GM21360 (cell line): ENCODE measurements around the gene LRP8.

Experiments
- ATAC-seq: cut with Tn5 transposase; IDR thresholded peaks from one replicate; pipeline ENCODE4 v1.9.1; 2021; ENCODE audit warnings: mild to moderate bottlenecking, moderate library complexity; ENCODE audit not compliant: unreplicated experiment

LRP8 gene

DNA sequence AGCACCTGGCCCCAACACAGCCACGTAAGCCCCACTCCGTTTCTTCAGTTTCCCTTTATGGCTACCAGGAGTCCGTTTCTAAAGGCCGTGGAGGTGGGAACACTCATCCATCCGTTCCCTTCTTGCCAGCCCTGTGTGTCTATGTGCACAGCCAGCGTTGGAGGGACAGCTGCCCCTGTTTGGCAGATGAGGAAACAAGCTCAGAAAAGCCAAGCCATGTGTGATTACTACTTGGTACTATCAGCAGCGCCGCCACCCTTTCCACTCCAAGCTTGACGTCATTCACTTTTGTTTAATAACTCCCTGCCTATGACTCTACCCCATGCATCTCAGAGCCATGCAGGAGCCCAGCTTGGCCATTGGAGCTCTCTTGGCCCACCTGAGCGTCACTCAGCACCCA lies 3.5 kb downstream of the LRP8 start:
- ATAC-seq: no peak

DNA sequence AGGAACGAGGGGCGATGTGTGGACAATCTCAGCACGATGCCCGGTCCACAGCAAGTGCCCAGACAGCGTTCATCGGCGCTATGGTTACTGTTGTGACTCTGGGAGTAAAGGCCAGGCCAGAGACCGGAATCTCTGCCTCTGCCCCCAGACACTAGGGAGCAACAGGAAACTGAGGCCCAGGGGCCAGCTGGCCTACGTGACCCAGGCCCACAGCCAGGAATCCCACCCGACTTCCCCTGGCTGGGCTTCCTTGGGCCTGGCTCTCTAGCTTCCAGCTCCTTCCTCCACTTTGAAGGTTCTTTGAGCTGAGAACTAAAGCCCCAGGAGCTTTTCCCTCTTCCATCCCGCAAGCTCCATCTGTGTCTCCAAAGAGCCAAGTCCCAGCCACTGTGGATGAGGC lies 4.6 kb downstream of the LRP8 start:
- no peak for ATAC-seq

DNA sequence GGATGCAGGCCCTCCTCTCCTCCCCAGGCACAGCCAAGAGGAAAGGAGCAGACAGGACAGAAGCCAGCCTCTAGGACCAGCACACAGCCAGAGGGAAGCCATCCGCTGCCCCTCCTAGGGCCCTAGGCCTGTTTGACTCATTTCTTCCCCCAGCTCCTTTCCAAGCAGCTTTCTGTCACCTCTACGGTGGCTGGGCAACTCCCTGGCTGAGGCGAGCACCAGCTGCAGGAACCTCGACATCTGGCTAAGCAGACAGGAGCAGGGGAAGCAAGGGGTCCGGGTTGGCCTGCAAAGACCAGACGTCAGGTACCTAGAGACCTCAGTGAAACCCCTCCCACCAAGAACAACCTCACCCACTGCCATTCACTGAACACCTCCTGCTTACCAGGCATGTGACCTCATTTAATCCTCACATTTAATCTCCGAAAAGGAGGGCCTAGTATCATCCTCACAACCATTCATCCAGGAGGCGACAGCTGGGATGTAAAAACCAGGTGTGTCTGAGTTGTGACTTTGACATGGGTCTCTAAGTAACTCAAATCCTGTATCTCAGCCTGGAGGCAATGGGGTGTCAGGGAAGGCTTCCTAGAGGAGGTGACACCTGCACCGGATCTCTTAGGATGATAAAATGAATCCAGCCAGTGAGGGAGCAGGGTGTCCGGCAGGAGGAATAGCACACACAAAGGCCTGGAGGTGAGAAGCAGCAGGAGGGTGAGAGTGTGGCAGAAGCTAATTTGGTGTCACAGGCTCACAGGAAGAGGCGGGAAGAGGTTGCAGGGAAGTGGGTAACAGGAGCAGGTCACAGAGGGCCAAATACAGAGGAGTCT lies 5.9 kb downstream of the LRP8 start:
- no peak for ATAC-seq

DNA sequence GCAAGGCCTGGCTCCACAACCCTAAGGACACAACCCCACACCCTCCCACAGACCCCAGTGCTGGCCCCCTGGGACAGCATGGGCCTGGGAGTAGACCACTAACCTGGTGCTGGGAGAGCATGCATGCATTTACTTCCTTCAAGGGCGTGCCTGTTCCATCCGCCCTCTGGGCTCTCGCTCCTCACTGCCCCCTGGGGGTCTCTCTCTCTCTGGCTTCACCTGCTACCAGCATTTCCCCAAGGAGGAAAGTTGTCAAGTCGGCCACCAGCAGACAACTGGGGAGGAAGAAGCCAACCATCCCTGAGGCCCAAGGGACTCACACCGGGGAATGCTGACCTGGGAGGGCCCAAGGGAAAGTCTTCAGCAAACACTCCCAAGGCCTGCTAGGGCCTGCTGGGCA lies 6.5 kb downstream of the LRP8 start:
- ATAC-seq: no peak

DNA sequence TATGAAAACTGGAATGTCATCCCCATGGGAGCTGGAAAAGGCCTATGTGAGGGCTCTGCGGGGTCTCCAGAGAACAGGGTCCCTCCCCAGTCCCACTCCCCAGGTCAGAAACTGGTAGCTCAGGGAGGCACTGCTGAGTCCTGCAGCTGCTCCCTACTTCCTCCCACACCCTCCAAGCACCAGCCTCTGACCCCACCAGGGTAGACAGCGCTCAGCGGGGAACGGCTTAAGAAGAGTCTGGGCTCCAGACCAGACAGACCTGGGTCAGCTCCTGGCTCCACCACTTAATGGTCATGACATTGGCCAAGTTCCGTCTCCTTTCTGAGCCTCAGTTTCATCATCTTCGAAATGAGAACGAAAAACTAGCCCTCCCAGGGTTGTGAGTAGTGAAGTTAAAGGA lies 7.2 kb downstream of the LRP8 start:
- no peak for ATAC-seq

DNA sequence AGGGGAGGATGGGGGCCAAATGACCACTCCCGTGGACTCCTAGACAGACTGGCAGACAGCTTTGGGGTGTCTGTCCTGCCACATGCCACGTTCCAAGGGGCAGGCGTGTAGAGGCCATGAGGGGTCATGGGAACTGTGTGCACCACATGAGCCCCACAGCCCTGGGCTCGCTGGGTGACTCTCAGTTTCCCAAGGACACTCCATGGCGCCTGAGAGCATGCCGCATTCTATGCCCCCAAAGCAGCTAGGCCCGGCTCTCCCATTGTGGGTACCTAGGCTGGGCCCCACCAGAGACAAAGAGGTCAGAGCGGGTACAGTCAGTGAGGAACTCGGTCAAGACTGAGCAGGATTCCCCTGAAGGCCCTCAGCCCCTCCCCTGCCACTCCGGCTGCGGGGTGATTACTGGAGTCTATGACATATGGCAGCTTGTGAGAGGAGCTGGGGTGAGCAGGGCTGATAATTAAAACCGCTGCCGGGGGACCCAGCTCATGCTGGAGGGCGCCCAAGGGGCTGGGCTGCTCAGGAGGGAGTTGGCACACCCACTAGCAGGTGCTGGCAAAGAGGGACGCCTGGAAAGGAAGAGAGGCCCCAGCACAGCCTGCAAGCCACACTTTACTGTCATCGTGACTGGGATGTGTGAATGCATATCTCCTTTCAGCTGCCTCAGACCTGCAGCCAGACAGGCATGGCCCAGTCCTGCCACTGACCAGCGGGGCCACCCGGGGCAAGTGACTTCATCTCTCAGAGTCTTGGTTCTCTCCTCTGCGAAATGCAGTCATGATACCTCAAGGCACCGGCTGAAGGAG lies 8.4 kb downstream of the LRP8 start:
- ATAC-seq: no peak

DNA sequence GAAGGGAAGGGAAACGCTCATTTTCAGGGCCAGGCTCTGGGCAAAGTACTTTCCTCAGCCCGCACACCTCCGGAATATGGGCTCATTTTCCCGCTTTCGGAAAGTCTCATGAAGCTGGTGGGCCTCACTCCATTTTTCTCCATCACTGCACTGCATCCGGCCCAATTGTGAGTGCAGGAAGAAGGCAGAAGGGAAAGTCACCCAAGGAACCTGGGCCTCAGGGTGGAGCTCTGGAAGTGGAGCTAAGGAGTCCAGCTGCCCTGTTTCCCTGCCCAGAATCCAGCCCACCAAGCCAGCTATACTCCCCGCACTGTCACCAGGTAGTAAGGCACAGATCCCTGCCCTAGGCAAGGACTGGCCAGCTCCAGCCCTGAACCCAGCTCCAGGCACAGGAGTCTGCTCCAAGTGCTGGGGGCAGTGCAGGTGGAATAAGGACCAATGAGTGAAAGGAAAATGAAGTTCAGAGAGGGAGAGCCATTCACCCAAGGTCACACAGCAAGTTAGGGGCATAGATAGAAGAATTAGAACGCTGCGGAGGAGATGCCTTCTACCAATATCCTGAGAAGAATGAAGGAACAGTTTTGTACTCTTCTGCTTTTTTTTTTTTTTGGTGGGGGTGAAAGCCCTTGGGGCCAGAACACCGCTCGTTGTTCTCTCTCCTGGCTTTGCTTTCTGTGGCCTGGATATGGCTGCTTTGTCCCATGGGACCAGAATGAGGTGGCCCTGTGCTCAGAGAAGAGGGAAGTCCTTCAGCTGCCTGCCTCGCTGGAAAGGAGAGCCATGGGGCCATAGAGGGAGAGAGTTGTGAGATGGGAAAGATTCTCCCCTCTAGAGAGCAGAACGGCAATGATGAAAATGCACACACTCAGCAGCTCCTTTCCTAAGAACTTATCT lies 10.0 kb downstream of the LRP8 start:
- no peak for ATAC-seq

DNA sequence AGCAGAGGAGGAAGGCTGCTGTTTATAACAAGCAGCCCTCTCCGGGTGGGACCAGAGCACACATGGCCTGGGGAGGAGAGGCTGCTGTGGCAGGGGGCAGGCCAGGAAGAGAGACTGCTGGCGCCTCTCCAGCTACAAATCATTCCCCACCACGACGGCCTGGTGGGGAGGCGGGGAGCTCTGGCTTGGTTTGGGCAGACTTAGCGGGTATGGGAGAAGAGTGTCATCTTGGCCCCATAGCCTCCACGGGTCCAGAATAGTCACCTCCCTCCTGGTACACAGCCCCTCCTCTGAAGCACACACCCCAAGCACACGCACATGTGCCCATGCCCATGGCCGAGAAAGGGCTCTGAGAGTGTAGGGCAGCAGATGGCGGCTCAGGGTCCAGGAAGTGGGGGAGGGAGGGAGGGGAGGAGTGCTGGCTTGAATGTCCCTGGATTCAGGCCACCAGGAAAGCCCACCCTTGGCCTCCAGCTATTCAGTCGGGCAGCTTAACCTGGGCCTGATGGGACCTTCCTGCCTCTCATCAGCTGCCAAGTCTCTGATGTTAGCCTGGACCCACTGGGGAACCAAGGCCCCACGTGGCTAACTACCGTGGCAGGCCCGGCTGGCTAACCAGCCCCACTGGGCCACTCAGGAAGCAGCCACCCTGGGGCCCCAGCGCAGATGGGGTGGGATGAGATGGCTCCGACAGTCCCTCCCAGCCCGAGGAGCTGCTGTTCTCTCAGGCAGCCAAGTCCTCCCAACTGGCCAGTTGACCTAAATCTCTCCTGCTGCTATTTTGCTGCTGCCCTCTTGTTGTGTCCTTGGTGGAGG lies 10.9 kb downstream of the LRP8 start:
- no peak for ATAC-seq

DNA sequence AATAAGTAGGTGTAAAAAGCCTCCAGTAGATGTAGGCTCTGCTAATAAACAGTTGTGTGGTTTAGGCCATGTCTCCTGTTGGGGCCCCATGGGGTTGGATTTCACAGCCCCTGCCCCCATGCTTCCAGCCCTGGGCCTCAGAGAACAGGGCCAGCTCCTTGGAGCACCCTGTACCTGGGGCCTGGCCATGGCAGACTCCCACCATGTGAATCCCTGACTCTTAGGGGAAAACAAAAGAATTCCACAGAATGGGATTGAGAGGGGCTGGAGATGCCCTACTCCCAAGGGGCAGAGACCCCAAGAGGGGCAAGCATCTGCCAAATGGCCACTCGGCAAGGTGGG lies 11.5 kb downstream of the LRP8 start:
- no peak for ATAC-seq

DNA sequence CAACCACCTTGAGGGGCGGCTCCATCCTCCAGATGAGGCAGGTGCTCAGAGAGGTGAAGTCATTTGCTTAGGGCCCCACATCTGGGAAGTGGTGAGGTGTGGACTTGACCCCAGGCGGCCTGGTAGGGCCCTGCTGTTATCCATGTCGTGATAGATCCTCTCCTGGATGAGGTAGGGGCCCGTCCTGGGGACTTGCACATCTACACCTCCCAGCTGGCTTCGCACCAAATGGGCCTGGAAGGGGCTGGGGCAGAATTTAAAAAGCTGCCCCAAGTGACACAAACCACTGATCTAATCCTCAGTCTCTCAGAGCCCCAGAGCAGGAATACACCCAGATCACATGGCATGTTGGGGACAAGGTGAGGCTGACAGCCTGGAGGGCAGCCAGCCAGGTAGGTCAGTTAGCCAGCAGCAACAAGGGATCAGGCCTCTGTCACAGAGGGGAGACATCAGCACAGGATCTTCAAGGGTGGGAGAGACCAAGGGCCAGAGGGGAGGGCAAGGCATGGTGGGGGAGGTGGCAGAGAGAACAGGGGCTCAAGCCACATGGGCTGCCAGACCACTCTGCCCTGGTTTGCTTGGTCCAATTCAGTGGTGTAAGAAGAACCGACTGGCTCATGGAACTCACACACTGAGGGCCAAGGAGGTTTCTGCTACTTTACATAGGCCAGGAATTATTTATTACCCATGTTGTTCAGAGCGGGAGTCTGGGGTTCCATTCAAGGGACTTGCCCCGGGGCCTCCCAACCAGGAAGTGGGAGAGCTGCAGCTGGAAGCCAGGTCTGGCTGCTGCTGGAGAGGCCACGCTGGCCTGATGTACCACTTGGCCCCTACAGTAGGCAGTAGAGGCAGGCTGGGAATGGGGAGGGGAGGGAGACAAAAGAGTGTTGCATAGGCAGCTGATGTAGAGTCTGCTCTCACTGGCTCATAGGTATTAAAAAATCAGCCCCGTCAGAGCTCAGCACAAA lies 12.1 kb downstream of the LRP8 start:
- no peak for ATAC-seq

DNA sequence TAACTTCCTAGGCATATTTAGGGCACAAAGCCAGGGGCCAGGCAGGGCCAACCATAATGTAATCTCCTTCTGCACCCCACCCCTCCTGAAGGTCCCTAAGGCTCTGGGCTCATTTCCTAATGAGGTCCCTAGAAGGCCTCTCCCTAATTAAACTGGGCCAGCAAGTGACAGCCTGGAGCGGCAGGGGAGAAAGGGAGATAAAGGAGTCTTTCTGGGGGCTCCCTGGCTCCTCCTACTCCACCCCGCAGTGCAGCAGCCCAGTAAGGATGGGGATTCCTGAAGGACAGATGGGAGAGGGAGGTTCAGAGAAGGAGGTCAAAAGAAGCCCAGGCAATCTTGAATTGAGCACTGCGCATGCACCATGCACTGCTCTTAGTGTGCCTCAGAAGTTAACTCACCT lies 12.8 kb downstream of the LRP8 start:
- no peak for ATAC-seq

DNA sequence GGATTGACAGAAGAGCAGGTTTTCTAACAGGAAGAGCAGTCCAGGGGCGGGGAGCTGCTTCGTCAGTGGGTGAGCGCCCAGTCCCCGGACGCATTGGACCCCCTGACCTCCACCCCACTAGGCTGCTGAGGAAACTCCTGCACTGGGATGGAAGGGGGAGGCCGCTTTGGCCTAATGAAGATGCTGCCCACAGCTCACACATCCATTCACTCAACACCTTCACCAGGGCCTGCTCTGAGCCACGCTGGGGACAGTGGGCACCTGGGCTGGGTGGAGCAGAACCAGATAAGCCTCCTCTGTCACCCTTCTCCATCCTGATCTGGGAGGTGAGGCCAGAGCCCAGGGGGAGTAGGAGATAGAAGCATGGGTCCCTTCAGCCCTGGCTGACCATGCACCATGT lies 13.3 kb downstream of the LRP8 start:
- ATAC-seq: no peak

DNA sequence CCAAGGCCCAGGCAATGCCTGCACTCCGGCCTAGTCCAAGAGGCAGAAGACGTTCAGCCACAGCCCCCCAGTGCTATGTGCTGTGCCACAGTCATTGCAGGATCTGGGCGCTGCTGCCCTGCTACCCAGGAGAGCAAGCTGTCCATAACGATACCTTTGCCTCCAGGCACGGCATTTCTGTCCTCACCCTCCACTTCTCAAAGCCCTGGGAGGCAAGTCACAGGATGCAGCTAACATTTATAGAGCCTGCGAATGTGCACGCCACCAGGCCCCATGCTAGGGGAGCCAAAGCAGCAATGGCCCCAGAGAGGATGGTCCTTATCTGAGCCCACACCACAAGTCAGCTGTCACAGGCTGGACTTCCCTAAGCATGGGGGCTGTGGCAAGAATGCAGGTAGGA lies 13.8 kb downstream of the LRP8 start:
- no peak for ATAC-seq

DNA sequence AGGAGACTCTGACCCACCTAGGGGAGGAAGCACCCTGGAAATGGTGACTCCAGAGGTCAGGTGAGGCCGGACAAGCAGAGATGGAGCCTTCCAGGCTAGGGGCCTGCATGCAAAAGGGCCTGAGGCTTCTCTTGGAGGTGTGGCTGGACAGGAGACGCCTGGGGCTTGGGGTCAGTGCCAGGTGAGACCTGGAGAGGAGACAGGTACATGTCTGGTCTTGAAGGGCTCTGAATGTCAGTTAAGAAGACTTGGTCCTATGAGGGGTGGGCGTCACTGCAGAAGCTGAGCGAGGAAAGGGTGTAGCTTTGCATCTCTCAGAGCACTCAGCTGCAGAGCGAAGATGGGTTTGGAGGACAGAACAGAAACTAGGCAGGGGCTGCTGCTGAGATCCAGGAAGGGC lies 14.3 kb downstream of the LRP8 start:
- no peak for ATAC-seq

DNA sequence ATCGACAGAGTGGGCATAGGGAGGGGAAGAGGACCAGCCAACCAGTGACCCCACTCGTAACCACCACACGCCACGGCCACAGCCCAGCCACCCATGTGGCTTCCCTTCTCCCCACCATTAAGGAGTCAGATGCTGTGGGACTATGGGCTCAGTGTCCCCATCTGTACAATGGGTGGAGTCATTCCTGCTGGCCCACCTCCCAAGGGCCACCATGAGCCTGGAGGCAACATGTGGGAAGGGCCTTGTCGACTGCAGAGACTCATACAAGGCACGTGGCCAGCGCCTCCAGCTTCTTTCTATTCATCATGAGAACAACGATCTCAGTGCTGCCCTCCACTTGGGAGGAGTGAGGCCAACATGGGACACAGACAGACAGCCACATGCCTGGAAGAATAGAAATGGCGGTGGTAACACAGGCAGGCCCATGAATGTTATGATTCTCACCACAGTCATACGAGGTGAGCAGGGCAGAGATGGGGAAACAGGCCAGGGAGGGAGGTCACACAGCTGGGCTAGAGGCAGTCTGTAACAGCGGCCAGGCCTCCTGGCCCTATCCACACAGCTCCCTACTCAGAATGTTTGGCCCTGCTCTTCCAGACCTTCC lies 16.1 kb downstream of the LRP8 start:
- ATAC-seq: no peak

DNA sequence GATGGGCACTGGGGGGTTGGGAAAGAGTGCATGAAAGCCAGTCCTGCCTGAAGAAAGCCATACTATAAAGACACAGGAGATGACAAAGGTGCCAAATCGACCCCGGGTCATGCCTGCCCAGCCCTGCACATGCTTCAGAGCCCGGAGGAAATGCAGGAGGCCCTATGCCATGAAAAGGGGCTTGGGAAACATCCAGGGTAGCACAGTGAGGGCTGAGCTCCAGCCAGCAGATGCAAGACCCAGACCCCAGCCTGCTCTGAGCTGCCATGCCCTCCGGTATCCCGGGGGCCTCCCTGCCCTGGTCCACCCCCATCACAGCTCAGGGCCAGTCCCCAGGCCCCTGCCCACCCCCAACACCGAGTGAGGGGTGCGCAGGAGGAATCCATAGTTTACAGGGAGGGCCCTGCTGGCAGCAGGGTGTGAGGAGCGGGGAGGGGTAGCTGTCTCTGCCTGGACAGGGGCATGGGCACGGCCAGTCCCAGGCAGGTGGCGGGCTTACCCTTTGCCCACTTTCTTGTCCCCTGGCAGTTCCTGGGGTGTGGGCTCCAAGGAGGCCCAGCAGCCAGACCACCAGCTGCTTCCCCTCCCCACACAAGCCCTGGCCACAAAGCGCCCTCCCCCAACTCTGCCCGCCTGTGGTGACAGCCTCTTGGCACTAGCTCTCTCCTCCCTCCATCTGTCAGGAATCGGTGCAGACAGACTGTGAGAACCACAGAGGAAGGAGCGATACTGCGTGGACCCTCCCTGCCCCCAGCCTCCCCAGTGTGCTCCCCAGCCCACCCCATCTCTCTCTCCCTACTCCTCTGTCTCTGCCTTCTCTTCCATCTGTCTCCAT lies 16.8 kb downstream of the LRP8 start:
- ATAC-seq: no peak

DNA sequence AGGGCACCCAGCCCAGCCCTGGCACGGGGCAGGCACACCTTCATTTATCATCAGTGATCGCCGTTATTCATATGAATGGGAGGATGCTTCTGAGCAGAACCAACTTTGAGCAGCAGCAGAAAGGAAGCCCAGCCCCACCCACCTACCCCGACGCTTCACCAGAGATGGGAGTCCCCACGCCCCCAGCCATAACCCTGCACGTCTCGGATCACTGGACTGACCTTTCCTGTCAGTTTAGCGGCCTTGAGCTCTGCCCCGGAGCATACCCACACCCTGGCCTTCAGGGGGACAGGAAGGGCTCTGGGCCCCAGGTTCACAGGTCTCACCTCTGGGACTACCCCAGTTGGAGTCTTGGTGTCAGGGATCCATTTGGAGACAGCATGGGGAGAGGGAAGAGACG lies 18.1 kb downstream of the LRP8 start:
- ATAC-seq: no peak

DNA sequence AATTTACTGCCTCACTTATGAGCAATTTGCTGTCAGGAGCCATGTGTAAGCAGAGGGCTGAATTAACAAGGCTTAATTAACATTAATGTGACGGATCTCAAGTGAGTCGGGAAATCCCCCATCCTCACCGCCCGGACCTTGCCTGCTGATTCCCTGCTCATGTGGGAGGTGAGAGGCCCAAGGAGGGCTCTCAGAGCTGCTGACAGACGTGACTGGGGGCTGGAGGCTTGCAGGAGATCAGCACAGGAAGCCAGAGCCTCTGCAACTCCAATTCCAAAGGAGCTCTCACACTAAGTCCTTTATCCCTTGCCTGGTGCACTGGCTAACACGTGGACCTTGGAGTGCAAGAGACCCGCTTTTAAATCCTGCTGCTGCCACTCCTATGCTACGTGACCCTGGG lies 19.4 kb downstream of the LRP8 start:
- no peak for ATAC-seq
